Retinal pigment epithelial cell (primary cell): Measurements from ENCODE around the gene ZSCAN30.

Experiments
- DNase-seq: peaks from one replicate; pipeline ENCODE4 v3.0.0-alpha.2; 2010; ENCODE audit warnings: low read depth
- H3K4me3 ChIP-seq: 2 replicates; pipeline ENCODE4 v1.5.1; 2011; ENCODE audit warnings: mild to moderate bottlenecking, low read length, control low read depth, moderate library complexity
- TF ChIP-seq, protein P1 (sequence below): conservative IDR thresholded peaks from 2 replicates; pipeline ENCODE4 v1.5.1; 2011; ENCODE audit warnings: low read depth, low read length, control low read depth, inconsistent platforms

Gene ZSCAN30

DNA sequence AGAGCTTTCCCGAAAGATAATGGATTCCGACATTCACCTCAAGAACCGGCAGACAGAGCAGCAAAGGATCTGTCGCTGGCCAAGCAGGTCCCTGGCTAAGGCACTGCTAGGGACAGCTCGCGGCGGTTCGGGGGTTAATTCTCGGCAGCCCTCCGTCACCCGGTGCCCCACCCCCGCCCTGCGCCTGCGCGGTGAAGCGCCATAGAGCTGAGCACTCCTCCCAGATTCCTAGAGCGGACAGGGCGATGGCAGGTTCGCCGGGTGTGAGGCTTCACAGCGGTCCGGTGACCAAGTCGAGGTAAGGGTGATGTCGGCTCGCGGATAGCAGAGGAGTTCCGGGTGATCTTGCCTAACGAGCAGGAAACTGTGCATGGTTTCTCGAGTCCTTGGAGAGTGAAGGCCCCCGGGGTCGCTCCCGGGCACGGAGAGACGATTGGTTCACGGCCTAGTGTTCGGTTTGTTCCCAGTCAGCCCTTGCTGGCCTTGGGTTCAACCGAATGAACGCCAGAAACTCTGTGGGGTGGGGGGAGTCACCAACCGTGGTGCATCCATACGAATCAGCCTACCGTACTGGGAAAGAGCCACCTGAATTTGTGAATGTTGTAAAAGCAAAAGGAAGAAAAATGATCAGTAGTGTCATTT is at the start of gene ZSCAN30:
TSS of gene ZSCAN30 (minus strand) at position 136 of the 642 bp plus-strand sequence. CDS start 25,877 bp downstream, outside the sequence.
- H3K4me3 ChIP-seq: peak within 1 kb of the TSS; percentile 92

DNA sequence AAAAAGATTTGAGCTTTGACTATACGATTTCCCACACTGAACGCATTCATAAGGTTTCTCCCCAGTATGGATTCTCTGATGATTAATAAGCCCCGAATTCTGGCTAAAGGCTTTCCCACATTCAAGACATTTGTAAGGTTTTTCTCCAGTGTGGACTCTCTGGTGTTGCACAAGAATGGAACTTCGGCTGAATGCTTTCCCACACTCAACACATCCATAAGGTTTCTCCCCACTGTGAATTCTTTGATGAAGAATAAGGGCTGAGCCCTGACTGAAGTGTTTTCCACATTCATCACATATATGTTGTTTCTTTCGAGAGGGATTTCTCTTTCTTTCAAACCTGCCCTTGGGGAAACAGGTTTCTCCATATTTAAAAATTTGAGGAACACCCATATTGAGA is 47.3 kb upstream of the ZSCAN30 start:
- TF ChIP-seq, protein P1, sequence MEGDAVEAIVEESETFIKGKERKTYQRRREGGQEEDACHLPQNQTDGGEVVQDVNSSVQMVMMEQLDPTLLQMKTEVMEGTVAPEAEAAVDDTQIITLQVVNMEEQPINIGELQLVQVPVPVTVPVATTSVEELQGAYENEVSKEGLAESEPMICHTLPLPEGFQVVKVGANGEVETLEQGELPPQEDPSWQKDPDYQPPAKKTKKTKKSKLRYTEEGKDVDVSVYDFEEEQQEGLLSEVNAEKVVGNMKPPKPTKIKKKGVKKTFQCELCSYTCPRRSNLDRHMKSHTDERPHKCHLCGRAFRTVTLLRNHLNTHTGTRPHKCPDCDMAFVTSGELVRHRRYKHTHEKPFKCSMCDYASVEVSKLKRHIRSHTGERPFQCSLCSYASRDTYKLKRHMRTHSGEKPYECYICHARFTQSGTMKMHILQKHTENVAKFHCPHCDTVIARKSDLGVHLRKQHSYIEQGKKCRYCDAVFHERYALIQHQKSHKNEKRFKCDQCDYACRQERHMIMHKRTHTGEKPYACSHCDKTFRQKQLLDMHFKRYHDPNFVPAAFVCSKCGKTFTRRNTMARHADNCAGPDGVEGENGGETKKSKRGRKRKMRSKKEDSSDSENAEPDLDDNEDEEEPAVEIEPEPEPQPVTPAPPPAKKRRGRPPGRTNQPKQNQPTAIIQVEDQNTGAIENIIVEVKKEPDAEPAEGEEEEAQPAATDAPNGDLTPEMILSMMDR: no peak
- H3K4me3 ChIP-seq: no peak overlapping the region
- no peak for DNase-seq

More for the DNA sequence above, at the start of gene ZSCAN30:
- DNase-seq: peak; percentile 82
- TF ChIP-seq, protein P1: no peak

DNA sequence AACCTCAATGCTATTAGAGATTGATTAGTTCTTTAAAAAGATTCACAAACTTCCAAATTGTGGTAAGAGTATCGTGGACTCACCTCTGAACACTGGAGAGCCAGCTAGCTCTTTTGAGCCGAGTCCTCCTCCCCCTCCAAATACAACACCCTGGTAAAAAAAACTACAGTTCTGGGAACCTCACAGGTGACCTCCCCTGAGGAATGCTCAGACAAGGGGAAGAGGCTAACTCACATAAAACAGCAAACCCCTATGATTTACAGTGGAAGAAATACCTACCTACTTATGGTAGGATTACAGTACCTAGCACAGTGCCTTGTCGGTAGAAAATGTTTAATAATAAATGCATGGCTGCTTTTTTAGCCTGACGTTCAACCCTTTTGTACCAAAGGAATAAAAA is 45.8 kb upstream of the ZSCAN30 start:
- no peak overlapping the region for H3K4me3 ChIP-seq
- no peak for DNase-seq
- TF ChIP-seq, protein P1: no peak

DNA sequence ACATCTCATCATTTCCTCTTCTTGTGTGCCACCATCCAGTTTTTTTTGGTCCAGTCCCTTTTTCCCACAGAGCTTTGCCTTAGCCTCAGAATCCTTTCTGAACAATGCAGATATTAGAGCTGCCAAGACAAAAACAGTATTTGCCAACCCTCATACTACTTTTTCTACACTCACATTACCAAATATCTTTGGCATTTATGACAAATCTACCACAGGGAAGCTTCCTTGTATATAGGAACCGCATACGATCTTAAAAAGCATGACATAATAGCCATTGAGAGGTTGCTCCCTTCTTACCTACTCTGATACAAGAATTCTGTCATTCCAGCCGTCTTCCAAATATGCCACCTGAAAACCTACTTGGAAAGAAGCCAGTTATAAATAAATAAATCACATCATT is 44.8 kb upstream of the ZSCAN30 start:
- no peak overlapping the region for H3K4me3 ChIP-seq
- no peak for DNase-seq
- TF ChIP-seq, protein P1: no peak

DNA sequence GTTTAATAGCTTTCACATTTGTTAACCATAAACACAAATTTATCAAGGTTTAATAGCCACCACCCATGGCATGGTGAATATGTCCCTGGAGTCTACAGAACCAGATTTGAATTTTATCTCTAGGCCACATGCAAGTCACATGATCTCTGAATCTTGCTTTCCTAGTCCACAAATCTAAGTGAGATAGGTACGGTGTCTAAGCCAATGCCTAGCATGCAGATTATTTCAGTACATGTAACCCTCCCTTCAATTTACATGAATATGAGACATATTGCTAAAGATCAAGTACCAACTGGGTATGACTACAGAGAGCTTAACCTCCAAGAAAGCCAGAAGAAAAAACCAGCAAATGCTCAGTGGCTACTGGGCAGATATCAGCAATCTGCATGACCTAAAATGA is 44.2 kb upstream of the ZSCAN30 start:
- H3K4me3 ChIP-seq: no peak overlapping the region
- no peak for DNase-seq
- TF ChIP-seq, protein P1: no peak

DNA sequence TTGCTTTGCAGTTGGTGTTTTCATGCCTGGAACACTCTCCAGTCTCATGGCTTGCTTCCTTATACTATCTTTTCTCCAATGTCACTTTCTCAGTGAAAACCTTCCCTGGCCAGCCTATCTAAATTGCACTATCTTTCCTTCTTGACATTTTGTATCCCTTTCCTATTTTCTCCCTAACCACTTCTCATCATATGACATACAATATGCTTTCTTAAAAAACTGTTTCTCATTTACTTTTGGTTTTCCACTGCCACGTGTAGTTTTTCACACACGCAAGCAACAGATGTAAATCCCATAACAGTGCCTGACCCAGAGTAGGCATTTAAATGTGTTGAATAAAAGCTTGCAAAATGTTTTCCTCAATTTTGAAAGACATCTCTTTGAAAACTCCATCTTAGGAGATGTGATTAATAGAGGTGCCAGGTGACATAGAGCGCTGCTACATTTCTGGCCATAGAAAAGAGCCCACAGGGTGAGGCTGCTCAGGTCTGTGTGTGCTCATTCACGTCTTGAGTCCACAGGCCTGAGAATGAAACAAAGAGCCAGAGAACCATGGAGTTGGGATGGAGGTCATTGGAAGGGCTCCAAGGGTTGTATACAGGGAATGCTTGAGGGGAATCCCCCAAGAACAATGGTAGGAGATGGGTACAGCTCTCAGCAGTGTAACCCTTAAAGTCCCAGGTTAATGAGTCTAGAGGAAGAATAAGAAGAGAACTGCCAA is 41.5 kb upstream of the ZSCAN30 start:
- H3K4me3 ChIP-seq: no peak overlapping the region
- TF ChIP-seq, protein P1: no peak
- no peak for DNase-seq

DNA sequence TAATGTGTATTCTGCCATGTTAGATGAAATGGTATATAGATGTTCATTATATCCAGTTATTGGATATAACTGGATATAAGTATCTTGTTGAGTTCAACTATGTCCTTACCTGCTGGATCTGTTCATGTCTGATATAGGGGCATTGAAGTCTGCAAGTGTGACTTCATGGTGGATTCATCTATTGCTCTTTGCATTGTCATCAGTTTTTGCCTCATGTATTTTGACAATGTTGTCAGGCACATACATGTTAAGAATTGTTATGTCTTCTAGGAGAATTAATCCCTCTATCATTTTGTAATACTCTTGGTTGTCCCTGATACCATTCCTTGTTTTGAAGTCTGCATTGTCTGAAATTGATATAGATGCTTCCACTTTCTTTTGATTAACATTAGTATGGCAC is 38.8 kb upstream of the ZSCAN30 start:
- no peak overlapping the region for H3K4me3 ChIP-seq
- TF ChIP-seq, protein P1: no peak
- no peak for DNase-seq
